MV-4-11 (cell line): ENCODE results near the gene ARMH3.
A peak's percentile ranks its signal among the peaks of the same experiment; 100 is the strongest.

Experiments
- DNase-seq: peaks from one replicate; lab custom pipeline; 2025; lab: John Stamatoyannopoulos, UW

The ARMH3 gene

GRCh38 chr10:101830322-101831168 is 225.4 kb downstream of the ARMH3 start:
- DNase-seq: peak; percentile 89

GRCh38 chr10:101829561-101830315 is 226.2 kb downstream of the ARMH3 start:
- no peak for DNase-seq

- DNase-seq: no peak
Measured at GRCh38 chr10:101828766-101829551, 227.0 kb downstream of the ARMH3 start.

GRCh38 chr10:101827919-101828600 is 227.9 kb downstream of the ARMH3 start:
- no peak for DNase-seq

GRCh38 chr10:101826852-101827434 is 229.0 kb downstream of the ARMH3 start:
- no peak for DNase-seq

GRCh38 chr10:101824736-101825135 is 231.2 kb downstream of the ARMH3 start:
- no peak for DNase-seq

GRCh38 chr10:101818872-101819633 is 236.9 kb downstream of the ARMH3 start:
- no peak for DNase-seq

- DNase-seq: peak; percentile 100
Measured at GRCh38 chr10:101818119-101818871, 237.7 kb downstream of the ARMH3 start, which contains the start of gene OGA. Gene OGA (minus strand): TSS chr10:101818444. CDS start chr10:101818022, 422 bp downstream.

GRCh38 chr10:101817337-101818118 is 238.4 kb downstream of the ARMH3 start:
- peak; percentile 47 for DNase-seq

GRCh38 chr10:101816913-101817336 is 239.0 kb downstream of the ARMH3 start:
- no peak for DNase-seq

- no peak for DNase-seq
Measured at GRCh38 chr10:101816376-101816775, 239.6 kb downstream of the ARMH3 start.

GRCh38 chr10:101814466-101815071 is 241.4 kb downstream of the ARMH3 start:
- DNase-seq: no peak

- DNase-seq: no peak
Measured at GRCh38 chr10:101812606-101813005, 243.4 kb downstream of the ARMH3 start.

- no peak for DNase-seq
Measured at GRCh38 chr10:101807158-101807557, 248.8 kb downstream of the ARMH3 start.

- DNase-seq: no peak
Measured at GRCh38 chr10:101803511-101803910, 252.5 kb downstream of the ARMH3 start.

- no peak for DNase-seq
Measured at GRCh38 chr10:101797403-101798059, 258.4 kb downstream of the ARMH3 start.
